HG03469 (cell line): ENCODE measurements around the gene IFNL4.
"Not testable (repeated sequence)": the region's sequence is repeated elsewhere in the genome, so short reads cannot be mapped to it uniquely, and the experiment has no call there.

ENCODE experiments used
- ATAC-seq: cut with Tn5 transposase; IDR thresholded peaks from one replicate; pipeline ENCODE4 v1.9.1; 2021; ENCODE audit warnings: mild to moderate bottlenecking, moderate library complexity, moderate number of reproducible peaks; ENCODE audit not compliant: unreplicated experiment

IFNL4 gene

DNA sequence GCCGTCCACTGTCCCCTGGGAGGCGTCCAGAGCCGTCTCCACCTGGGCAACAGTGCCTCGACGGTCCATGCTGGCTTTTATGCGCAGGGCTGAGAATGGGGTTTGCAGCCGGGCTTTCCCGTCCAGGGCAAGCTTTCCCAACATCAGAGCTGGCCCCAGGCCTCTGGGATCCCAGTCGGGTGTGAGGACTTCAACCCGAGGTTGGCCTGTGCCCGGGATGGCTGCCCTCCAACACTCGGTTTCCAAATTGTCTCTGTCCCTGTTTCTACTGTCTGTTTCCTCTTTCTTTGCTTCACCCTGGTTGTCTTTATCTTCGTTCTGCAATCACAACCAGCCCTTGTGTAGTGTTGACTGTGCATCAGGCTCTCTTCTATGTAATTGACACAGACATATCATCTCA is at the start of gene IFNL4:
Gene IFNL4 (minus strand): TSS at position 51 of the 400 bp plus-strand sequence.
- no peak for ATAC-seq

DNA sequence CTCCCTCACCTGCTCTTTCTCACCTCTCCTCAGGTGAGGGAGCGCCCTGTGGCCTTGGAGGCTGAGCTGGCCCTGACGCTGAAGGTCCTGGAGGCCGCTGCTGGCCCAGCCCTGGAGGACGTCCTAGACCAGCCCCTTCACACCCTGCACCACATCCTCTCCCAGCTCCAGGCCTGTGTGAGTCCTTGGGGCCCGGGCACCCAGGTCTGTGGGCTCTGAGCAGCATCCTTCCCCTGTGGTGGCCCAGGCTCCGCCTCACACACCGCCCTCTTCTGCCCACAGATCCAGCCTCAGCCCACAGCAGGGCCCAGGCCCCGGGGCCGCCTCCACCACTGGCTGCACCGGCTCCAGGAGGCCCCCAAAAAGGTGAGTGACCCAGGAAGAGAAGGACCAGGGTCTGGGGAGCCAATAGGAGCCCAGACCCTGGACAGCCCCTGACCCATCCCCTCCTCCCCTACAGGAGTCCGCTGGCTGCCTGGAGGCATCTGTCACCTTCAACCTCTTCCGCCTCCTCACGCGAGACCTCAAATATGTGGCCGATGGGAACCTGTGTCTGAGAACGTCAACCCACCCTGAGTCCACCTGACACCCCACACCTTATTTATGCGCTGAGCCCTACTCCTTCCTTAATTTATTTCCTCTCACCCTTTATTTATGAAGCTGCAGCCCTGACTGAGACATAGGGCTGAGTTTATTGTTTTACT is 49.4 kb upstream of the IFNL4 start:
- no peak for ATAC-seq

- ATAC-seq, result no peak
These were observed 48.2 kb upstream of the IFNL4 start for GRCh38 chr19:39296906-39297305.

- no peak for ATAC-seq
These were observed 47.5 kb upstream of the IFNL4 start, which contains the start of gene IFNL1 for GRCh38 chr19:39296055-39296645. IFNL1 (plus strand) TSS chr19:39296407; CDS start chr19:39296422, 15 bp downstream.

DNA sequence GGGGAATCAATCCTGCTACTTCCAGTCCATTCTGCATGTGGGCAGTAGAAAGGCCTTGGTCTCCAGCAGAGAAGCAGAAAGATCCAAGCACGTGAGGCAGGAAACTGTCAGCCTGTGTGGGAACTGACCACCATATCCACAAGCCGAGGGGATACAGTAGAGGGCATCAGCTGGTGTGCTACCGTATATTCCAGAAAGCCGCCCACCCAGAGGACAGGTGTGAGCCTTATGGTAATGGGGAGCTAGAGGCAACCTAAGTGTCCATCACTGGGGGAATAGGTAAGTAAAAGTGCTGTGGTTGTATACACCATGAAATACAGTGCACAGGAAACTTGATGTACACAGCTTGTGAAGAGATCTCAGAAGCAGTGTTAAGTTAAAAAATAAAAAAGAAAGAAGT is 44.7 kb upstream of the IFNL4 start:
- ATAC-seq, result no peak

GRCh38 chr19:39284032-39284431 is 35.4 kb upstream of the IFNL4 start:
- no peak for ATAC-seq

DNA sequence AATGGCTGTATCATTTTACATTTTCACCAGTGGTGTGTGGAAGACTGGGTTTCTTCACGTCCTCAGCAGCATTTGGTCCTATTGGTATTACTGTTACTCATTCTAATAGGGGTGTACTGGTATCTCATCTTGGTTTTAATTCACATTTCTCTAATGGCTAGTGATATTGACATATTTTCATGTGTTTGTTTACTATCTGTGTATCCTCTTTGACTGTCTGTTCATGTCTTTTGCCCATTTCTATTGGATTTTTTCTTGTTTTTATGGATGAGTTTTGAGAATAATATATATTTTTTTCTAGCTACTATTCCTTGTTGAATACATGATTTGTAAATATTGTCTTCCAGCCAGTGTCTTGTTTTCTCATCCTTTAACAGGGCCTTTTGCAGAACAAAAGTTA is 33.4 kb upstream of the IFNL4 start:
- no peak for ATAC-seq

- no peak for ATAC-seq
These were observed 28.9 kb upstream of the IFNL4 start for GRCh38 chr19:39277598-39277997.

DNA sequence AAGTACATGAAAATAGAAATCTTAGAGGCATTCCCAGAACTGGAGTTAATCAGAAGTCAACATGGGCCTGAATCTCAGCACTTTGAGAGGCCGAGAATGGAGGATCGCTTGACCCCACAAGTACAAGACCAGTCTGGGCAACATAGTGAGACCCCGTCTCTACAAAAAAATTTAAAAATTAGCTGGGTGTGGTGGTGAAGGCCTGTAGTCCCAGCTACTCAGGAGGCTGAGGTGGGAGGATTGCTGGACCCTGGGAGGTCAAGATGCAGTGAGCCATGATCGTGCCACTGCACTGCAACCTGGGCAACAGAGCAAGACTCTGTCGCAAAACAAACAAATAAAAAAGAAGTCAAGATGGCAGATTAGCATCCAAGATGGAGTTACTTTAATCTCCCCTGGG is 28.1 kb upstream of the IFNL4 start:
- no peak for ATAC-seq

DNA sequence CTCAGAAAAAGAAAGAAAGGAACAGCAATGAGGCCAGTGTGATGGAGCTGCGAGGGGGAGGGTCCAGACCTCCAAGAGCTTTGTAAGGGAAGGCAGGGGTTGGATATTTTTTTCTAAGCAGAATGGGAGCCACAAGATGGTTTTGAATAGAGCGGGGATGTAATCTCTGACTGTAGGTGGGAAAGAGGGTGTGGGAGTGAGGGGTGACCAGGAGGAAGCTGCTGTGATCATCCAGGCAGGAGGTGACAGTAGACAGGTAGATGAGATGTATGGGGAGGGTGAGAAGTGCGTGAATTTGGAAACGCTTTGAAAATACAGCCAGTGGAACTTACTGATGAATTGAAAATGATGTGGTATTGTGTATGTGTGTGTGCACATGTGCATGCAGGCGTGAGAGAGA is 26.9 kb upstream of the IFNL4 start:
- no peak for ATAC-seq

DNA sequence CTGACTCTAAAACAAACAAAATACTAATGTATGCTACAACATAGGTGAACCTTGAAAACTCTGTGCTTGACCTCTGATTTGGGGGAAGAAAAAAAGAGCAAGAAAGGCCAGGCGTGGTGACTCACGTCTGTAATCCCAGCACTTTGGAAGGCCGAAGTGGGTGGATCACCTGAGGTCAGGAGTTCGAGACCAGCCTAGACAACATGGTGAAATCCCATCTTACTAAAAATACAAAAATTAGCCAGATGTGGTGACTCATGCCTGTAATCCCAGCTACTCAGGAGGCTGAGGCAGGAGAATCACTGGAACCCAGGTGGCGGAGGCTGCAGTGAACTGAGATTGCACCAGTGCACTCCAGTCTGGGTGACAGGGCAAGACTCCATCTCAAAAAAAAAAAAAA is 25.2 kb upstream of the IFNL4 start:
- ATAC-seq, result not testable (repeated sequence)

GRCh38 chr19:39270036-39270871 is 21.6 kb upstream of the IFNL4 start:
- no peak for ATAC-seq

- not testable (repeated sequence) for ATAC-seq
These were observed 20.7 kb upstream of the IFNL4 start for GRCh38 chr19:39269369-39269768.

- ATAC-seq, result not testable (repeated sequence)
These were observed 20.0 kb upstream of the IFNL4 start for GRCh38 chr19:39268531-39269223.

GRCh38 chr19:39268085-39268484 is 19.4 kb upstream of the IFNL4 start, which contains the start of gene IFNL2:
IFNL2 (plus strand) TSS chr19:39268396; CDS start chr19:39268569, 173 bp downstream.
- ATAC-seq, result not testable (repeated sequence)

DNA sequence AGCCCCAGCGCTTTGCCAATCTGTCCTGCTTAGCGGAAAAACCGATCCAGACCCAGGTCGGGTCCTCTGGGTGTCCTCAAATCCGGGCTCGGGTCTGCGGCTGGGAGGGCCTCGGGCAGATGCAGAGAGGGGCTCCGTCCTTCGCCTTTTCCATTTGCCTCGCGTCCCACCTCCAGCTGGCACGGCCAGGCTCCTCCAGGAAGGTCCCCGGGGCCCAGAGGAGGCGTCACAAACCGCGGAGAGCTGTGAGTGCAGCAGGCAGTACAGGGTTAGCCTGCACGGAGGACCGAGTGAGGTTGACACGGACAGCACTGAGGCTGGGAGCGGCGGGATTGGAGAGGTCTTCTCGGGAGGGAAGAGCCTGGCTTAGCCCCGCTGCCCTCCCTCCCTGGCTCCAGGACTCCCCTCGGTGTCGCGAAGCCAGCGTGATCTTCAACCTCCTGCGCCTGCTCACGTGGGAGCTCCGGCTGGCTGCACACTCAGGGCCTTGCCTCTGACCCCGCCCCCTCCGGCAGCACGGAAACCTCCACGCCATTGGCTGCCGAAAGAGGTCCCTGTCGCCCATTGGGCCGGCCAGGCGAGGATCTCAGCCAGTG is 16.8 kb upstream of the IFNL4 start:
- no peak for ATAC-seq

GRCh38 chr19:39264306-39265290 is 15.9 kb upstream of the IFNL4 start:
- no peak for ATAC-seq

GRCh38 chr19:39263912-39264305 is 15.3 kb upstream of the IFNL4 start:
- no peak for ATAC-seq

GRCh38 chr19:39262496-39262895 is 13.8 kb upstream of the IFNL4 start:
- ATAC-seq, result no peak
